Bronchial epithelial cell (primary cell): ENCODE results near the gene LLPH. TPM values are rescaled to one million over a fixed set of nuclear protein-coding genes. Genes with fewer than 3 reads are reported as not detected.
A peak's percentile ranks its signal among the peaks of the same experiment; 100 is the strongest.

ENCODE experiments used
- DNase-seq: peaks from one replicate; pipeline ENCODE4 v3.0.0-alpha.2; 2010; ENCODE audit warnings: low read depth
- FAIRE-seq: peaks from 2 replicates; lab custom pipeline; 2011; peaks lifted over from hg19 to GRCh38; lab: Jason Lieb, UNC
- H3K27me3 ChIP-seq: 2 replicates; pipeline ENCODE4 v1.5.1; 2011; ENCODE audit warnings: low read length; ENCODE audit not compliant: control insufficient read depth, insufficient read depth
- H3K36me3 ChIP-seq: 2 replicates; pipeline ENCODE4 v1.5.1; 2011; ENCODE audit warnings: low read length; ENCODE audit not compliant: control insufficient read depth, insufficient read depth
- H3K4me3 ChIP-seq: 2 replicates; pipeline ENCODE4 v1.5.1; 2011; ENCODE audit warnings: mild to moderate bottlenecking, low read depth, low read length, control low read depth
- total RNA-seq: library from RNA; depleted of rRNA; stranded (reverse); fragments of >200 nt; gene quantifications from 2 replicates; pipeline ENCODE4 v1.2.1, GENCODE V29; 2014
- TF ChIP-seq, protein P1 (sequence below): IDR thresholded peaks from 2 replicates; pipeline ENCODE4 v1.5.1; 2011; ENCODE audit warnings: mild to moderate bottlenecking, moderate library complexity, low read length, control low read depth, inconsistent platforms; ENCODE audit not compliant: insufficient read depth, severe bottlenecking

Gene LLPH
- total RNA-seq, 1 donor from 2014 or later: 6.1 TPM

DNA sequence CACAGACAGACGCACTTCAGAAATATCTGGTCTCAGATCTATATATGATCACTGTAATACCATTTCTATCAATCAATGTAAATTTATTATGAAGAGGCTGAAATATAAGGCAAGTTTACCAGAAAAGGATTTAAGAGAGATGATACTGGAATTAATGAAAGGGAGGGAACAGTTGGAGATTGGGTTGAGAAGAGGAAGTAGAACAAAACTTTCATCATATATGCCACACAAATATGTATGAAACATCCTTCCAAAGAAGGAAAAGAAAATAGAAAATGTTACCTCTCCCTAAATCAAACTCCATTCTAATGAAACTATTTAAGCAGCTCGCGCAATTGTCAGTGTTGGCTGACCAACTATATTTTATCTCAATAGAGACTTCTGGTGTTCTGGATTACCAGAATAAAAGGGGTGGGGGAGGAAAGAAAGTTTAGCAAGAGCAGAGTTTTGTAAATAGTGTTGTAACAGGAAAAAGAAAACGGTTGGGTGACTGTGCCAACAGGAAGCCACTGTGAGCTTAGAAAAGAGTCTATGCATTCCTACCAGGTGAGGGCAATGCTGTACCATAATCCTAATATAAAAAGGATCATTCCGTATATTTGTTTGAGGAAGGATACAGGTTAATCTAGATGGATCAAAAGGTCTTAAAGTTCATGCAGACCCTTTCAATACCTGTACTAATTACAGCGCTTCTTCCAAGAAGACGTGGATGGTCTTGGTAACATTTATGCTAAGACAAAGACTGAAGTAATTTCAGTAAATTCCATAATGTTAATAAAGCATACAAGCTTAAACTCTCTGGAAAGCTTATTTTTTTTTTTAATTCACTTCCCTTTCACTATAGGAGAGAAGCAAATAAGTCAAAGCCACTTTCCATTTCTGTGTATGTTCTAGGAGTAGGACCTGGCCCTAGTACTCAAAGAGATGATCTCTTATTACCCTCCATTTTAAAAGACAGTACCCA lies 14.5 kb upstream of the LLPH start:
- Histone ChIP-seq H3K27me3 (no peaks in the 10 kb centered on the region), H3K36me3 (no peaks in the 10 kb centered on the region), H3K4me3 (no peak overlapping the region)
- peak; percentile 86 for DNase-seq
- FAIRE-seq: no peak
- TF ChIP-seq, protein P1, sequence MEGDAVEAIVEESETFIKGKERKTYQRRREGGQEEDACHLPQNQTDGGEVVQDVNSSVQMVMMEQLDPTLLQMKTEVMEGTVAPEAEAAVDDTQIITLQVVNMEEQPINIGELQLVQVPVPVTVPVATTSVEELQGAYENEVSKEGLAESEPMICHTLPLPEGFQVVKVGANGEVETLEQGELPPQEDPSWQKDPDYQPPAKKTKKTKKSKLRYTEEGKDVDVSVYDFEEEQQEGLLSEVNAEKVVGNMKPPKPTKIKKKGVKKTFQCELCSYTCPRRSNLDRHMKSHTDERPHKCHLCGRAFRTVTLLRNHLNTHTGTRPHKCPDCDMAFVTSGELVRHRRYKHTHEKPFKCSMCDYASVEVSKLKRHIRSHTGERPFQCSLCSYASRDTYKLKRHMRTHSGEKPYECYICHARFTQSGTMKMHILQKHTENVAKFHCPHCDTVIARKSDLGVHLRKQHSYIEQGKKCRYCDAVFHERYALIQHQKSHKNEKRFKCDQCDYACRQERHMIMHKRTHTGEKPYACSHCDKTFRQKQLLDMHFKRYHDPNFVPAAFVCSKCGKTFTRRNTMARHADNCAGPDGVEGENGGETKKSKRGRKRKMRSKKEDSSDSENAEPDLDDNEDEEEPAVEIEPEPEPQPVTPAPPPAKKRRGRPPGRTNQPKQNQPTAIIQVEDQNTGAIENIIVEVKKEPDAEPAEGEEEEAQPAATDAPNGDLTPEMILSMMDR: peak; percentile 74

DNA sequence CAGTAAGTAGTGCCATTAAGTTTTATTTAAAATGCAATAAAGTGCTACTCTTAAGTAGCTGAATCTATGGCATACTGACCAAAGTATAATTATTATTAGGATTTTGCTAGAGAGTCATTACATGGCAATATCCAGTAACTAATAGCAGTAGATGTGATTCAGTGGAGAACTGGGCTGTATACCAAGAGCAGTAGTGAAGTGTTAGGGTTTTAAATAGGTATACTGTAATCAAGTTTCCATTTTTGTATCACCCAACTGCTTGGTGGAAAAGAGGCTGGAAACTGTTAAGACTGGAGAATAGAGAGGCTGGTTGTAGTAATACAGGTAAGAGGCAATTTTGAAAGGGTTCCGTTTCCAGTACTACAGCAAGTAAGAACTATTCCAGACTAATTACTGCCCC lies 13.3 kb upstream of the LLPH start:
- no peaks in the 10 kb centered on the region for H3K27me3 ChIP-seq
- DNase-seq: no peak
- no peak for FAIRE-seq
- TF ChIP-seq, protein P1: no peak
- peaks cover 3% of the 10 kb centered on the region for H3K36me3 ChIP-seq
- H3K4me3 ChIP-seq: no peak overlapping the region

DNA sequence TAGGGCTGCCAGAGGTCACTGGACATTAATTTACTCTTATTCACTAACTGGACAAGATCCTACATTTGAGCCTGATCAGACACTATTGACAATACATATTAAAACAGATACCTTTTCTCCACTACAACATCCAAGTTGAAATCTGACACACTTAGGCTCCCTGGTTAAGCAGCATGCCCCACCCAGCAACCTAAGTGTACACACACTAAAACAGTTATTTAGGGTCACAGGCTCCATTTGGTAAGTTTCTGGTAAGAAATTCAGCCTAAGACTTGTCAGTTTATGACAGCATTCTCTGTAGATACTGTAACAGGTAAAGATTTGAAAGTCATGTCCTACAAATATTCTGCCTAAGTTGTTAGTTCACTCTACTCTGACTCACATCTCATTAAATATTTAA lies 12.3 kb upstream of the LLPH start:
- no peak for DNase-seq
- no peak overlapping the region for H3K4me3 ChIP-seq
- H3K36me3 ChIP-seq: peaks cover 3% of the 10 kb centered on the region
- FAIRE-seq: no peak
- H3K27me3 ChIP-seq: no peaks in the 10 kb centered on the region
- TF ChIP-seq, protein P1: no peak

DNA sequence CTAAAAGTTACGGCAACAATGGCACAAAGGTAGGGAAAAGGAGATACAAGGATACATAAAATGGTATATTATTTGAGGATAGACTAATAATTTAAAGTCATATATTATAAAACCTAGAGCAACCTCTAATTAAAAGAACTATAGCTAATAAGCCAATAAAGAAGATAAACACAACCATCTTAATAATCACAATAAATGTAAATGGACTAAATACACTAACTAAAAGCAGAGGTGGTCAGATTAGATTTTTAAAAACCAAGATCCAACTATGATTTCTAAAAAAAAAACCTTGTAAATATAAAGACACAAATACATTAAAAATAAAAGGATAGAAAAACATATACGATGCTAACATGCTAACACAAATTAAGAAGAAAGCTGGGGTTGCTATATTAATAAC lies 10.7 kb upstream of the LLPH start:
- peaks cover 3% of the 10 kb centered on the region for H3K36me3 ChIP-seq
- TF ChIP-seq, protein P1: no peak
- no peak for FAIRE-seq
- H3K4me3 ChIP-seq: no peak overlapping the region
- no peak for DNase-seq
- H3K27me3 ChIP-seq: no peaks in the 10 kb centered on the region

DNA sequence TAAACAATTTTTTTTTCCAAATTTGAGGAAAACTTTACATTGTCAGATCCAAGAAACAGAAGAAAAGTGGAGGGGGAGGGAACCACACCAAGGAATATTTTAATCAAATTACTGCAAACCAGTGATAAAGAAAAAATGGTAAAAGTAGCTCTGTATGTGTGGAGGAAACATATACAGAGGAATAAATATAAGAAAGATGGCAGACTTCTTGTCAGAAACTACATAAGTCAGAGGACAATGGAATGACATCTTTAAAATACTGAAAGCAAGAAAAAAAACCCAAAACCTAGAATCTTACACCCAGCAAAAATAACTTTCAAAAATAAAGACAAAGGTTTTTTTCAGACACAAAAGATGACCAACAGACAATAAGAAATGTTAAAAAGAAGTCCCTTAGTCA lies 10.2 kb upstream of the LLPH start:
- DNase-seq: no peak
- no peaks in the 10 kb centered on the region for H3K27me3 ChIP-seq
- no peak for FAIRE-seq
- H3K4me3 ChIP-seq: no peak overlapping the region
- TF ChIP-seq, protein P1: no peak
- peaks cover 3% of the 10 kb centered on the region for H3K36me3 ChIP-seq
